NB4 (cell line): Measurements from ENCODE around the gene AUTS2.

Experiments
- DNase-seq: peaks from one replicate; pipeline ENCODE4 v3.0.0; 2010; ENCODE audit warnings: low read depth
- H3K4me3 ChIP-seq: one replicate; pipeline ENCODE4 v1.5.1; 2011; ENCODE audit warnings: mild to moderate bottlenecking, low read depth, low read length, moderate library complexity
- MYC ChIP-seq: IDR thresholded peaks from 2 replicates; pipeline ENCODE4 v1.6.1; 2011; ENCODE audit warnings: low read depth, low read length
- POLR2A ChIP-seq: IDR thresholded peaks from 2 replicates; pipeline ENCODE4 v1.6.1; 2011; ENCODE audit warnings: mild to moderate bottlenecking; ENCODE audit not compliant: insufficient read length; ENCODE audit errors: extremely low read depth
- TF ChIP-seq, protein P1 (sequence below): IDR thresholded peaks from 2 replicates; pipeline ENCODE4 v1.6.1; 2011; ENCODE audit warnings: low read depth, low read length
- TF ChIP-seq, protein P2 (sequence below): IDR thresholded peaks from one replicate; pipeline ENCODE4 v1.5.1; 2012; ENCODE audit warnings: low read depth, low read length

The AUTS2 gene

GRCh38 chr7:70680306-70680705 lies 1082.0 kb downstream of the AUTS2 start:
- TF ChIP-seq, protein P1, sequence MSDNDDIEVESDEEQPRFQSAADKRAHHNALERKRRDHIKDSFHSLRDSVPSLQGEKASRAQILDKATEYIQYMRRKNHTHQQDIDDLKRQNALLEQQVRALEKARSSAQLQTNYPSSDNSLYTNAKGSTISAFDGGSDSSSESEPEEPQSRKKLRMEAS: no peak
- TF ChIP-seq POLR2A (no peak), MYC (no peak)
- TF ChIP-seq, protein P2, sequence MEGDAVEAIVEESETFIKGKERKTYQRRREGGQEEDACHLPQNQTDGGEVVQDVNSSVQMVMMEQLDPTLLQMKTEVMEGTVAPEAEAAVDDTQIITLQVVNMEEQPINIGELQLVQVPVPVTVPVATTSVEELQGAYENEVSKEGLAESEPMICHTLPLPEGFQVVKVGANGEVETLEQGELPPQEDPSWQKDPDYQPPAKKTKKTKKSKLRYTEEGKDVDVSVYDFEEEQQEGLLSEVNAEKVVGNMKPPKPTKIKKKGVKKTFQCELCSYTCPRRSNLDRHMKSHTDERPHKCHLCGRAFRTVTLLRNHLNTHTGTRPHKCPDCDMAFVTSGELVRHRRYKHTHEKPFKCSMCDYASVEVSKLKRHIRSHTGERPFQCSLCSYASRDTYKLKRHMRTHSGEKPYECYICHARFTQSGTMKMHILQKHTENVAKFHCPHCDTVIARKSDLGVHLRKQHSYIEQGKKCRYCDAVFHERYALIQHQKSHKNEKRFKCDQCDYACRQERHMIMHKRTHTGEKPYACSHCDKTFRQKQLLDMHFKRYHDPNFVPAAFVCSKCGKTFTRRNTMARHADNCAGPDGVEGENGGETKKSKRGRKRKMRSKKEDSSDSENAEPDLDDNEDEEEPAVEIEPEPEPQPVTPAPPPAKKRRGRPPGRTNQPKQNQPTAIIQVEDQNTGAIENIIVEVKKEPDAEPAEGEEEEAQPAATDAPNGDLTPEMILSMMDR: no peak
- H3K4me3 ChIP-seq: no peak overlapping the region
- DNase-seq: no peak

DNA sequence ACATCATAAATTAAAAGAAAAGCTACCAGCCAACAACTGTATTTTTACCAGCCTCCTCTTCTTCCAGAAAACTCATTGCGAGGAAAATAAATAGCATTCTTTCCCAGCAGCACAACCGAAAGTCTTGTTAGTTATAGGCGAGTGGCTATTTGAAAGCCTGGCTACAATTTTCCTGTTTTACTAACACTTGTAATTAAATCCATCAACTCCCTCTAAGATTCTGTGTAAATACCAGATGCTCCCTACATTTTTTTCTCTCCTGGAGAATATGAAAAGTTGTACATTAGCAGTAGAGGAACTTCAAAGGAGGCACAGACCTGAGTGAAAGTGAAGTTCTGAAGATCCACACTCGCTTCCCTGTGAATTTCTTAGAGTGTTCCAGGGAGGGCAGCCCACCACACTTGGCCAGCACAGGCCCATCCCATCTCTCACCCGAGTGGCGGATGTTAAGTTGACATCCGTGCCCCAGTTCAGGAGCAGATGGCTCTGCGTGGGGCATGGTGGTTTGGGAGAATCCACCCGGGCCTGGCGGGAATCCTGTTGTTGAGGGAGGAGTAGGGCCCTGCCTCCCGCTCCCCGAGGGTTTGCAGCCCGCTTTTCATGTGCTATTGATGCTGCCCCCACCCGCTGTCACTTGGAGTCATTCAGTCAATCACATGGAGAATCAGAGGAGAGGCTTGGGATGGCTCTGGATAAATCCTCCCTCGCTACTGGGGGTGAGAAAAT lies 1082.6 kb downstream of the AUTS2 start:
- no peak for TF ChIP-seq POLR2A
- no peak for TF ChIP-seq MYC
- TF ChIP-seq, protein P1: no peak
- TF ChIP-seq, protein P2: no peak
- DNase-seq: no peak
- H3K4me3 ChIP-seq: no peak overlapping the region

DNA sequence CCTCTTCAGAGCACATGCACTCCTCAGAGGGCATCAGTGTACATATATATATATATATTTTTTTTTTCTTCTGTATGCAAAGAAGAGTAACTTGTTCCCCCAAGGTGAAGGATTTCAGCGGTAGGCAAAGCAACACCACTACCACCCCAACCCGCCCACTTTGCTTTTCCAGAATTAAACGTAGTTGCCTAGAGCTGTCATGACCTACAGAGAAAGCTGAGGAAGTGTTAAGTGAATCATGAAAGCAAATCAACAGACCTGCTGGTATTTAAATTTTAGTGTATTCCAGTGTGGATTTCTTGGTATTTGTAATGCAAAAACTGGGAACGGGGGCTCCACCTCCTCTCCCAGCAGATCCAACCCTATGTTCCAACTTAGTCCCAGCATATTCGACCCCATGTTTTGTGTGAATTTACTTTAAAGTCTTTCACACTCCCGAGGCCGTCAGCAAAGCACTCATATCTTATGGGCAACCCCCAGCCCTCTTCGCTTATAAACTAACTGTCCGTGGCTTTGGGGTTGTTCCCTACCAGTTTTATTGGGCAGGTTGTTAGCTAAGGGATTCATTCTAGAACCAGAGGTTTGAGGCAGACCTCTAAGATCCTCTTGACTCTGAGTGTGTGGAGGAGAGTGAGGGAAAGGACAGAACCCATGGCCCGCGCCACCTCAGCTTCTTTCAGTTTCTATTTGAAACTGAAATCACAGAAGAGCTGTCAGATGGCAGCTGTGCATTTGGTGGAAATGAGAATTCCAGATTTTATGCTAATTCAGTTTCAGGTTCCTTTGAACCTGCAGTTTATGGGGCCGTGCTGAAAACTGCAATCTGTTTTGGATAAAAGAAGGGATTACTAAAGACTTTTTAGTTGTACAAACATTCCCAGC lies 1083.4 kb downstream of the AUTS2 start:
- TF ChIP-seq, protein P1: no peak
- TF ChIP-seq, protein P2: no peak
- TF ChIP-seq POLR2A (no peak), MYC (no peak)
- no peak overlapping the region for H3K4me3 ChIP-seq
- DNase-seq: no peak

DNA sequence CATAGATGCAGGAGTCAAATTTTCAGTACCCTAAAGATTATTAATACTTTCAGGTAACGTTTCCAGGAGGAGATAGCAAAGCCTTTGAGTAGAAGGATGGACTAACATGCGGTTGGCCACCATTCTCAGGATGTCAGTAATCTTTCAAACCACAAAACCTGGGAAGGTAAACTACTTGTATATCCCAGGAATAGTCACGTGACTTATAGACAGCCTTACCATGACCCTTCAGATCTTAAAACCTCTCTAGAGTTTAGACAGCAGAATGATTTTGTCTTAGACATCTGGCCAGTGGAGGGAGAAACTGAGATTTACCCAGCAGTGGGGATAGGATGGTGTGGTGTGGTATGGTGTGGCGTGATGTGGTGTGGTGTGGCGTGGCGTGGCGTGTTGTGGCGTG lies 1085.9 kb downstream of the AUTS2 start:
- DNase-seq: no peak
- TF ChIP-seq, protein P1: no peak
- TF ChIP-seq, protein P2: no peak
- no peak for TF ChIP-seq MYC
- TF ChIP-seq POLR2A: no peak
- no peak overlapping the region for H3K4me3 ChIP-seq

GRCh38 chr7:70693321-70693685 lies 1095.0 kb downstream of the AUTS2 start:
- H3K4me3 ChIP-seq: no peak overlapping the region
- TF ChIP-seq, protein P1: 0 out of 2 replicates have a peak, but pooled peaks have one; percentile 10
- TF ChIP-seq, protein P2: no peak
- no peak for TF ChIP-seq MYC
- TF ChIP-seq POLR2A: no peak
- DNase-seq: no peak
